OCI-LY3 (cell line): Measurements from ENCODE around the gene BRME1.
A peak's percentile ranks its signal among the peaks of the same experiment; 100 is the strongest.

Experiments
- H2AFZ ChIP-seq: fragments of 200-600, 300-600 bp; shearing (Covaris generic); 2 replicates; pipeline ENCODE4 v1.6.0; 2014; ENCODE audit warnings: antibody characterized with exemption, low read depth, low read length
- H3K27ac ChIP-seq: fragments of 200-600, 300-600 bp; sonication (generic); 2 replicates; pipeline ENCODE4 v1.5.1; 2014; ENCODE audit warnings: mild to moderate bottlenecking, low read length, moderate library complexity, mixed read lengths
- H3K27me3 ChIP-seq: fragments of 200-600, 300-600 bp; sonication (generic); 2 replicates; pipeline ENCODE4 v1.6.1; 2014; ENCODE audit warnings: low read depth, low read length, mixed read lengths
- H3K36me3 ChIP-seq: fragments of 200-600, 300-600 bp; sonication (generic); replicated peaks from 2 replicates; pipeline ENCODE3; 2014; ENCODE audit warnings: low read depth, low read length, mixed read lengths
- H3K4me1 ChIP-seq: fragments of 300-600, 200-600 bp; sonication (generic); 2 replicates; pipeline ENCODE4 v1.6.1; 2014; ENCODE audit warnings: low read length, mixed read lengths
- H3K4me2 ChIP-seq: fragments of 200-600, 300-600 bp; sonication (generic); 2 replicates; pipeline ENCODE4 v1.6.1; 2014; ENCODE audit warnings: low read length, mixed read lengths
- H3K4me3 ChIP-seq: fragments of 300-600, 200-600 bp; sonication (generic); 2 replicates; pipeline ENCODE4 v1.5.1; 2014; ENCODE audit warnings: antibody characterized with exemption, mild to moderate bottlenecking, low read length, moderate library complexity
- H3K79me2 ChIP-seq: fragments of 300-600, 200-600 bp; shearing (Covaris generic); 2 replicates; pipeline ENCODE4 v1.6.1; 2014; ENCODE audit warnings: mild to moderate bottlenecking, low read length, mixed read lengths
- H3K9ac ChIP-seq: fragments of 300-600, 200-600 bp; shearing (Covaris generic); 2 replicates; pipeline ENCODE4 v1.6.0; 2014; ENCODE audit warnings: mild to moderate bottlenecking, low read length, moderate library complexity
- H3K9me3 ChIP-seq: fragments of 200-600, 300-600 bp; shearing (Covaris generic); 2 replicates; pipeline ENCODE4 v1.6.1; 2014; ENCODE audit warnings: low read length, mixed read lengths; ENCODE audit not compliant: insufficient read depth
- H4K20me1 ChIP-seq: fragments of 200-600, 300-600 bp; sonication (generic); 2 replicates; pipeline ENCODE4 v1.6.1; 2016; ENCODE audit warnings: low read length, mixed read lengths; ENCODE audit not compliant: insufficient read depth
- EZH2phosphoT487 ChIP-seq: fragments of 200-600 bp; shearing (Covaris generic); IDR thresholded peaks from 2 replicates; pipeline ENCODE4 v1.6.1; 2018; ENCODE audit warnings: antibody characterized with exemption, mixed run types, low read depth
- TF ChIP-seq, protein P1 (sequence below): fragments of 200-600, 300-600 bp; sonication (generic); IDR thresholded peaks from 2 replicates; pipeline ENCODE4 v1.5.1; 2014; ENCODE audit warnings: antibody characterized with exemption, low read length, low read depth

Gene BRME1

DNA sequence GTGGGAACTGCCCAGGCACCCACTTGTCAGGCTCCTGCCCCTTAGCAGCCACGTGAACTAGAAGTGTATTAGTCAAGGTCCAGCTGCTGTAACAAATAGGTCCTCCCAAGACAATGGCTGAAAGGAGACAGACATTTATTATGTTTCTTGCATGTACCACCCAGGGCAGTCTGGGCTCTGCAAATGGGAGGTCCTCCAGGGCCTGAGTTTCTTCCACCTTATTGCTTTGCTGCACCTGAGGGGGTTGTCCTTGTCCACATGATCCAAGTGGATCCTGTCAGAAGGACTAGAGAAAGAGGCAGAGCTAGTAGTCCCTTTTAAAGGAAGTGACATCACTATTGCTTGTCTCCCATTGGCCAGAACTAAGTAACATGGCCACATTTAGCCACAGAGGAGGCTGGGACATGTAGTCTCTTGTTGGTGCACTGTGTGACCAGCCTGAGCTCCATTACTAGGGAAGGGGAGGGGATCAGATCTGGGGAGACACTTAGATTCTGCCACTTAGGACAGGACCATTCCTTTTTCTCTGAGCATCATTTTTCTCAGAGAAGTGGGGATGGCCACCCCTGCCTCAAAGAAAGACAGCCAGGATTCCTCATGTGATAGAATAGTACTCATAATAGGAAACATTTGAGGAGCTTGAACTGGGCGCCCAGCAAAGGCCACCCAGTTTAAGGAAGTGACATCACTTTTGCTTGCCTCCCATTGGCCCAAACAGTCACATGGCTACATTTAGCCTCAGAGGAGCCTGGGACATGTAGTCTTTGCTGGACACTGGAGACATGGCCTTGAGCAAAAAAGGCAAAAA, 15.2 kb upstream of the BRME1 start:
- H3K79me2 ChIP-seq, result no peaks in the 10 kb centered on the region
- H3K9ac ChIP-seq, result no peak overlapping the region
- no peaks in the 10 kb centered on the region for H3K27me3 ChIP-seq
- peak overlapping the region; percentile 3; the same call in 1 of the 2 replicates for H3K27ac ChIP-seq
- no peaks in the 10 kb centered on the region for H4K20me1 ChIP-seq
- H3K4me3 ChIP-seq, result 0 out of 2 replicates have a peak overlapping the region, but pooled peaks have one; percentile 6
- peak overlapping the region; percentile 18; the same call in 1 of the 2 replicates for H3K4me2 ChIP-seq
- H3K36me3 ChIP-seq, result peaks cover 34% of the 10 kb centered on the region
- H2AFZ ChIP-seq, result no peak overlapping the region
- H3K4me1 ChIP-seq, result no peaks in the 10 kb centered on the region; the same call in 1 of the 2 replicates
- H3K9me3 ChIP-seq, result no peaks in the 10 kb centered on the region
- TF ChIP-seq, protein P1, sequence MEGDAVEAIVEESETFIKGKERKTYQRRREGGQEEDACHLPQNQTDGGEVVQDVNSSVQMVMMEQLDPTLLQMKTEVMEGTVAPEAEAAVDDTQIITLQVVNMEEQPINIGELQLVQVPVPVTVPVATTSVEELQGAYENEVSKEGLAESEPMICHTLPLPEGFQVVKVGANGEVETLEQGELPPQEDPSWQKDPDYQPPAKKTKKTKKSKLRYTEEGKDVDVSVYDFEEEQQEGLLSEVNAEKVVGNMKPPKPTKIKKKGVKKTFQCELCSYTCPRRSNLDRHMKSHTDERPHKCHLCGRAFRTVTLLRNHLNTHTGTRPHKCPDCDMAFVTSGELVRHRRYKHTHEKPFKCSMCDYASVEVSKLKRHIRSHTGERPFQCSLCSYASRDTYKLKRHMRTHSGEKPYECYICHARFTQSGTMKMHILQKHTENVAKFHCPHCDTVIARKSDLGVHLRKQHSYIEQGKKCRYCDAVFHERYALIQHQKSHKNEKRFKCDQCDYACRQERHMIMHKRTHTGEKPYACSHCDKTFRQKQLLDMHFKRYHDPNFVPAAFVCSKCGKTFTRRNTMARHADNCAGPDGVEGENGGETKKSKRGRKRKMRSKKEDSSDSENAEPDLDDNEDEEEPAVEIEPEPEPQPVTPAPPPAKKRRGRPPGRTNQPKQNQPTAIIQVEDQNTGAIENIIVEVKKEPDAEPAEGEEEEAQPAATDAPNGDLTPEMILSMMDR, result no peak
- no peak for TF ChIP-seq EZH2phosphoT487

GRCh38 chr19:13920524-13920923, 14.6 kb upstream of the BRME1 start:
- Histone ChIP-seq H3K4me1 (no peaks in the 10 kb centered on the region; the same call in 1 of the 2 replicates), H3K27me3 (no peaks in the 10 kb centered on the region), H3K9me3 (no peaks in the 10 kb centered on the region), H3K79me2 (no peaks in the 10 kb centered on the region), H2AFZ (no peak overlapping the region), H4K20me1 (no peaks in the 10 kb centered on the region), H3K27ac (no peak overlapping the region), H3K36me3 (peaks cover 33% of the 10 kb centered on the region), H3K4me2 (no peak overlapping the region), H3K4me3 (no peak overlapping the region), H3K9ac (no peak overlapping the region)
- TF ChIP-seq EZH2phosphoT487, result no peak
- TF ChIP-seq, protein P1, result no peak

DNA sequence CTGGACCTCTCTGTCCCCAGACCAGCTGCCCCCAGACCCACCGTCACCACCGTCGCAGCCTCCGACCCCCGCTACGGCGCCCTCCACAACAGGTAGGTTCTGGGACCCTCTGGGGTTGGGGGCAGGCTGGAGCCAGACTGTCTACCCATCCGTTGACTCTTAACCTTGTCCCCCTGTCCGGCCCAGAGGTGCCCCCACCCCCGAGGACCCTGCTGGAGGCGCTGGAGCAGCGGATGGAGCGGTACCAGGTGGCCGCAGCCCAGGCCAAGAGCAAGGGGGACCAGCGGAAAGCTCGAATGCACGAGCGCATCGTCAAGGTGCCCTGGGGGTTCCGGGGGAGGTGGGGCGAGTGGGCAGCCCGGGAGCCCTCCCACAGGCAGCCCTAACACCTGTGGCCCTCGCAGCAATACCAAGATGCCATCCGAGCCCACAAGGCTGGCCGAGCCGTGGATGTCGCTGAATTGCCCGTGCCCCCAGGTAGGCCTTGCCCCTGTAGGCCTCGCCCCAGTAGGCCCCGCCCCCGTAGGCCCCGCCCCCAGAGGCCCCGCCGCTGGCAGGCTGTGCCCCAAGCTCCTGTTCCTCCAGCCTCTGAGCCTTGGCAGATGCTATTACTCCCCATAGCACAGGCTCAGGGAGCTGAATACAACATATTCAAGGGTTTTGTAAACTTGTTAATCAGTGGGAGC, 13.0 kb upstream of the BRME1 start:
- H3K4me1 ChIP-seq, result no peaks in the 10 kb centered on the region; the same call in 1 of the 2 replicates
- no peaks in the 10 kb centered on the region for H3K79me2 ChIP-seq
- H3K9me3 ChIP-seq, result no peaks in the 10 kb centered on the region
- no peak overlapping the region for H3K27ac ChIP-seq
- no peaks in the 10 kb centered on the region for H4K20me1 ChIP-seq
- no peak overlapping the region for H3K4me3 ChIP-seq
- peaks cover 33% of the 10 kb centered on the region for H3K36me3 ChIP-seq
- H3K27me3 ChIP-seq, result no peaks in the 10 kb centered on the region
- no peak overlapping the region for H3K4me2 ChIP-seq
- no peak overlapping the region for H2AFZ ChIP-seq
- TF ChIP-seq, protein P1, result no peak
- TF ChIP-seq EZH2phosphoT487, result no peak
- no peak overlapping the region for H3K9ac ChIP-seq

- Histone ChIP-seq H3K27ac (no peak overlapping the region), H3K36me3 (peaks cover 33% of the 10 kb centered on the region), H3K4me3 (no peak overlapping the region), H3K79me2 (no peaks in the 10 kb centered on the region), H3K9me3 (no peaks in the 10 kb centered on the region), H3K4me1 (no peaks in the 10 kb centered on the region; the same call in 1 of the 2 replicates), H3K4me2 (no peak overlapping the region), H3K27me3 (no peaks in the 10 kb centered on the region), H2AFZ (no peak overlapping the region), H4K20me1 (no peaks in the 10 kb centered on the region), H3K9ac (no peak overlapping the region)
- TF ChIP-seq EZH2phosphoT487, result no peak
- TF ChIP-seq, protein P1, result no peak
Observed at GRCh38 chr19:13917888-13918406, 12.0 kb upstream of the BRME1 start.
